Left hindlimb (tissue), 1 donor: Measurements from ENCODE around the gene ZBTB38.
A peak's percentile ranks its signal among the peaks of the same experiment; 100 is the strongest.

ENCODE experiments used
- DNase-seq: peaks from one replicate; pipeline ENCODE4 v3.0.0-alpha.2; 2018

The ZBTB38 gene, protein sequence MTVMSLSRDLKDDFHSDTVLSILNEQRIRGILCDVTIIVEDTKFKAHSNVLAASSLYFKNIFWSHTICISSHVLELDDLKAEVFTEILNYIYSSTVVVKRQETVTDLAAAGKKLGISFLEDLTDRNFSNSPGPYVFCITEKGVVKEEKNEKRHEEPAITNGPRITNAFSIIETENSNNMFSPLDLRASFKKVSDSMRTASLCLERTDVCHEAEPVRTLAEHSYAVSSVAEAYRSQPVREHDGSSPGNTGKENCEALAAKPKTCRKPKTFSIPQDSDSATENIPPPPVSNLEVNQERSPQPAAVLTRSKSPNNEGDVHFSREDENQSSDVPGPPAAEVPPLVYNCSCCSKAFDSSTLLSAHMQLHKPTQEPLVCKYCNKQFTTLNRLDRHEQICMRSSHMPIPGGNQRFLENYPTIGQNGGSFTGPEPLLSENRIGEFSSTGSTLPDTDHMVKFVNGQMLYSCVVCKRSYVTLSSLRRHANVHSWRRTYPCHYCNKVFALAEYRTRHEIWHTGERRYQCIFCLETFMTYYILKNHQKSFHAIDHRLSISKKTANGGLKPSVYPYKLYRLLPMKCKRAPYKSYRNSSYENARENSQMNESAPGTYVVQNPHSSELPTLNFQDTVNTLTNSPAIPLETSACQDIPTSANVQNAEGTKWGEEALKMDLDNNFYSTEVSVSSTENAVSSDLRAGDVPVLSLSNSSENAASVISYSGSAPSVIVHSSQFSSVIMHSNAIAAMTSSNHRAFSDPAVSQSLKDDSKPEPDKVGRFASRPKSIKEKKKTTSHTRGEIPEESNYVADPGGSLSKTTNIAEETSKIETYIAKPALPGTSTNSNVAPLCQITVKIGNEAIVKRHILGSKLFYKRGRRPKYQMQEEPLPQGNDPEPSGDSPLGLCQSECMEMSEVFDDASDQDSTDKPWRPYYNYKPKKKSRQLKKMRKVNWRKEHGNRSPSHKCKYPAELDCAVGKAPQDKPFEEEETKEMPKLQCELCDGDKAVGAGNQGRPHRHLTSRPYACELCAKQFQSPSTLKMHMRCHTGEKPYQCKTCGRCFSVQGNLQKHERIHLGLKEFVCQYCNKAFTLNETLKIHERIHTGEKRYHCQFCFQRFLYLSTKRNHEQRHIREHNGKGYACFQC (N-terminal part only)

DNA sequence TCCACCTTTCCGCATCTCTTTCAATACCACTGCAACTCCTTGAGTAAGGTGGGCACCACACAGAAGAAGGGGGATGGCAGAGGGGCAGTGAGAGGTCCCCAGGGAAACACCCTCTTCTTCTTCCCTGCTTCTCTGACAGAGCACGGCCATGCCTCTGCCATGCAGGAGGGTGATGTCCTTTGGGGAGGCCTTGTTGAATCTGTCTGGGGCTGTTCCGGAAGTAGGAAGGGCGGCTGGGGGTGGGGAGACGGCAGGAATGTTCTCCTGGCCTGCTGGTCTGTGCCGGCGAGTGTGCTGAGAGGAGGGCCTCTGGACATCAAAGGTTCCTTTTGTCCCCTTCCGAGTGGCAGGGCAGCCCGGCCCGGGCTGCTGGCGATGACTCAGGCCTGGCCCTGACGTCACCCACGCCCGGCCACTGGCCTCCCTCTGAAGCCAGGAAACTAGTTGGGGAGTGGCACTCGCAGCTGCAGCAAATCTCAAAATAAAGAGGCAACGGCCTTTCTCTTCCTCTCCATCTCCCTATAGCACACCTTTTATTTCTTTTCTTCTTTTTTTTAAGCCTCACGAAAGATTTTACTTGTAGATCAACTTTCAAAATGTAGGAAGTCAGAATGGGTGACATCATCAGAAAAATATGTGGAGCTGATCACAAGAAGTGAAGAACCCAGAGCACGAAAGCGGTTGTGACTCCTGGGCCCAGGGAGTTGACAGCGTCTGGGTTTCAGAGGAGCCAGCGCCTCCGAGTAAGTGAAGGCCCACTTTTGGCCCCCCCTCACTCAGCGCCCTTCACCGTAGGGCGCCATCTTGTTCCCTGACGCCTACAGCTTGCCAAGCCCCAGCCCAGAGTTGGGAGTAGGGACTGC is at the start of gene ZBTB38:
Gene ZBTB38, plus strand, starts transcription at position 443 of the 863 bp plus-strand sequence. CDS start 73,885 bp downstream, outside the sequence.
- peak; percentile 88 for DNase-seq

DNA sequence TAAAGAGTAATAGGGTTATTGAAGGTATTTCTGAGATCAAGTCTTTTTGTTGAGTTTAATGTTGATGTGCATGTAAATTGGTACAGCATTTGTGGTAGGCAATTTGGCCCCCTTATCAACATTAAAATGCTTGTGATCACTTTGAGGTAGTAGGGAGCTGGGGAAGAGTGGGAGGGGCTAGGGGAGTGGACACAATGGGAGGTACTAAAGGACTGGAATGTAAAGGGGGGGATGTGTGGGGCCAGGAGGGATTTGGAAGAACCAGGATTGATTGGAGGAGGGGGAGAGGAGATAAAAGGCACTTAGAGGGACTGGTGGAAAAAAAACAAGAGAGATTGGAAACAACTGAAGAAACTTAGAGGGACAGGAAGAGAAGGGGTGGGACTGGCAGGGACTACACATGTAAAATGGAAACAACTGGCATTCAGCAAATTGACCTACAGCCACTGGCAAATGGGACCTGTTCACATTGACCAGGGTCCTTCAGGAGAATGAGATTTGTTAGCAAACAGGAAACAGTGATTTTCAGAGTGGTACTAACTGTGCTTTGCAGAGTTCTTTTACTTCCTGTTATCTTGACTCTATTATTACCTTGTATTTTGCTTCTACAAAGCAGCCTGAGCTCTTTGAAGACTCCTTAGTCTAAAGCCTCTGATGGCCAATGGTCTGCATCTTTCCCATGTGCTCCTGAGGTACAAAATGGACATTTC is 47.8 kb upstream of the ZBTB38 start:
- DNase-seq = no peak

DNA sequence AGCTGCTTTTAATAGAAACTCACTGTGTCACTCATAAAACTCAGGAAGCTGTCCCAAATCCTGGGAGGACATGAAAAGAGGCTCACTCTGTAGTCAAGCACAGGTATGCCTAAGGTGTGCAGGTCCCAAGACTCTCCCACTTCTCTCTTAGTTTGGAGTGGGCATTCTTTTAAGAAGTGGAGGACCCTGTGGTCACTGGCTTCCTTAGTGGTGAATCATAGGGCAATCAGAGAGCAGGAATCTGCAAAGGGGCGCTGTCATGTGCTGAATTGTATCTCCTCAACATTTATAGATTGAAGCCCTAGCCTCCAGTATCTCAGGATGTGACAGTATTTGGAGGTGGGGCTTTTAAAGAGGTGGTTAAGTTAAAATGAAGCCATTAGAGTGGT is 47.2 kb upstream of the ZBTB38 start:
- no peak for DNase-seq

DNA sequence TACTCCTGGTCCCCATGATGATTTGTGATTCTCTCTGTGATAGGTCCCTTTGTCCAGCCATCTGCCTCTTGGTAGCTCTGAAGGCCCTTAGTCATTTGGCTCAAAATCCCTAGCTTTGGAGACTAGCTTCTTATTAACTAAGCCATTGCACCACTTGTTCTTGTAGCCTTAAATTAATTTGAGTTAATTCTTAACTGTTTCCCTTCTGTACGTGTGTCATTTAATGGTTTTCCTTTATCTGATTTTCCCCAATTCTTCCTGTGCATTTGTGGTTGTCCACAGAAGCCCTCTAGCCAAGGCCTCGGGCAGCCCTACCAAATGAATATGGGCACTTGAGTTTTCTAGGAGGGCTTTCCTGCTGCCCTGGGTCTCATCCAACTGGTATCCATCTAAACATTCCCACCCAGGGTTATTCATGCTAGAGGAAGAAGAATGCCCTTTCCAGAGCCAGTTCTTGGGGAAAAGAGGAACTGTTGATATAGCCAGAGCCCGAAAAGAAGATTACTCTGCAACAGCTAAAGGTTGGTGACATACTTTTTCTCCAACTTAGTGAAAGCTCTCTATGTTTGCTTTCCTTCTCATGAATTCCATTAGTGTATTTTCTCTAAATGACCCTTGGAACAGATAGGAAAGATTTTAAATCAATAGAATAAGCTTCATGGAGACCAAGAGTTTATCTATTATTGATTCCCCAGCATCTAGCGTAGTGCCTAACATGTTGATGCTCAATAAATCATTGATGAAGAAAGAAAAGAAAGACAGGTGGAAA is 44.2 kb upstream of the ZBTB38 start:
- no peak for DNase-seq

DNA sequence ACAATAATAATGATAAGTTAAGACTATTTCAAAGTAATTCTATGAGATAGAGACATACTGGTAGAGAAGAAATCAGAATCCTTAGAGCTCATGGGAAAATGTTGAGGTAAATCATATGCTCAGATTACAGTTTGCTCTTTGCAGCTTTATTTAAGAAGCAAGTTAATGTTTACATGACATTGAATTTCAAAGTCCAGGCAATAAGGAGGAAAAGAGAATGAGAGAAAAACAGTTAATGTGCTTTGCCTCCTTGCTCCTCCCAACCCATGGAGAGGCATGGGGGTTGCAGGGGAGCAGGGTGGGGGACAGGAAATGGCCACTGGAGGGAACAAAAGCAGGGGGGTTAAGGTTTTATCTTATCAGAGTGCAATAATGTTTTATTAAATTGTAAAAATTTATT is 42.2 kb upstream of the ZBTB38 start:
- no peak for DNase-seq

DNA sequence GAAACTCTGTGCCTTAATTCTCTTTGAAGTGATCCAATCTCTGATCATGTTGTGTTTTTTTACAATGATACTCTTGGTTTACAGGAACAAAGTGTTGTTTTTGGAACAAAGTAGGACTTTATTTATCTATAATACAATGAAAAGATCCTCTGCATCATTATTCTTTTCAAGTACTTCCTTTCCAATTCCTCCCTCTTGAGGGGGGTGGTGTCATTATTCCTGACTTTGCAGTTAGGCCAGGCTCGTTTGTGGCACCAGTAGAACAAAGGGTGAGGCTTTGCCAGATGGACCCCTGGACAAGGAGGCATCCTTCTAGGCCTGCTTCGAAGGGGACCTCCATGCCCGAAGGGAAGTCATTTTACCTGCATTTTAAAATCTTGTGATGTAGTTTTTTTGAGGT is 41.7 kb upstream of the ZBTB38 start:
- no peak for DNase-seq

DNA sequence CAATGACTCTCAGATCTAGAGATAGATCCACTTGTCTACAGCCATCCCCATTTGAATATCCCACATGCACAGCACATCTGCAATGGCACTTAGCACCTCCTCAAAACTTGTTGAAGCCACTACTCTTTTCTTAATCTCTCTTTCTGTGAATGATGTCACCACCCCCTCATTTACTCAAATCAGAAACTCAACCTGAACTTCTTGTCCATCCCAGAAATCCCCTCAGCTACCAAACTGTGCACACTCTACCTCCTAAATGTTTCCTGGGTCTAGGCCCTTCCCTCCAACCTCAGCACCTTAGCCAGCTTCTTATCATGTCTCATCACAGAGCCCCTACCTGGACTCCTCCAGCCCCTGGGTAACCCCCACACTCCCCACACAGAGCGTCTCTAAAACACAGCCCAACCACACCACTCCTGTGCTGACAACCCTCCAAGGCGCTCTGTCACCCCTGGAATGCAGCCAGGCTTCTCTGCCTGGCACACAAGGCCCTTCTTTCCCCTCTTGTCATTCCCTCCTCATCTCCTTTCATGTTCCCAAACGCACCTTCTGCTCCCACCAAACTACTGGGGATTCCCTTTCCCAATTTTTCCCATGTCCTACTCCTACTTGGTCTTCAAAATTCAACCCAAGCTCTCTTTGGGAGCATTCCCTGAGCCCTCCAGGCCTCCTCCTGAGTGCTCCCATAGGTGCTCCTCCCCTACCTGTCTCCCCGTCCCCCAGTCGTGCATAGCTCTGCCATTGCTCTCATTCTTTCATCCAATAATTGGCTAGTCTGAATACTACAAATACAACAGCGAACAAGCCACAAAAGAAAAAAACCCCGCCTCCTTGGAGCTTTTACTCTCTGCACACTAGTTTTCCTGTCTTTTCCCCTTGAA is 39.8 kb upstream of the ZBTB38 start:
- DNase-seq = no peak

DNA sequence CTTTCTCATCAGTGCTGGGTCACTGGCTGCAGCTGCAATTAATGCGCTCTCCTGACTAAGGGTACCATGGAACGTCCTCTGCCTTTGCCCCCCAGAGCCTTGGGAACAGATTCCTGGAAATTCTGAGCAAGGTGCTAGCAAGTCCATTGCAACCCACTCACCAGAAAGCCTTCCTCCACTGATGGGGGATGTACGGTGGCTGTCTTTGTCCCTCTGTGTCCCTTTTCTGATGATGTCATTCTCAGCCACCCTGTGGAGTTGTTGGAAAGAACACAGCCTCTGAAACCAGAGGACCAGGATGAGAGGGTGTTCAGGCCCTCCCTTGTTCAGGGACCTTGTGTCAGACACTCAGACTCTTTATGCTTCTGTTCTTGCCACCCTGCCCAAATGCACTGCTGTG is 38.1 kb upstream of the ZBTB38 start:
- DNase-seq = no peak

DNA sequence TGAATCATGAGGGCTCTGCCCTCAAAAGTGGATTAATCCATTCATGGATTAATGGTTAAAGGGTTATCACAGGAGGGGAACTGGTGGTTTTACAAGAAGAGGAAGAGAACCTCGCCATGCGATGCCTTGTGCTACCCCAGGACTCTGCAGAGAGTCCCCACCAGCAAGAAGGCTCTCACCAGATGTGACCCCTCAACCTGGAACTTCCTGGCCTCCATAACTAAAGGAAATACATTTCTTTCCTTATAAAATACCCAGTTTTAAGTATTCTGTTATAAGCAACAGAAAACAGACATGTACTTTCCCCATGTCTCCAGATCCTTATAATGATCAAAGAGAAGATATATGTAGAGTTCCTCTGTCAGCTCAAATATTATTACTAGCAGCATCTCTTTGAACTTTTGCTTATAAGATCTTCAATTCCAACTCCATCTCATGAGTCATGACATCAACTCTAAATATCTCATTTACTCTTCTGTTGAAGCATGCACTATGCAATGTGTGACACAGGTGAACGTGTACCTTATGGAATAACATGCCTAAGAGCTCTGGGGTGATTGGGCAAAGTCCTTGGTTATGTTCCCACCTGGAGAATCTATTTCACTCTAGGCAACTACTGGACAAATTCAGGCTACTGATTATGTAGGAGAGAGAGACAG is 37.5 kb upstream of the ZBTB38 start:
- no peak for DNase-seq

DNA sequence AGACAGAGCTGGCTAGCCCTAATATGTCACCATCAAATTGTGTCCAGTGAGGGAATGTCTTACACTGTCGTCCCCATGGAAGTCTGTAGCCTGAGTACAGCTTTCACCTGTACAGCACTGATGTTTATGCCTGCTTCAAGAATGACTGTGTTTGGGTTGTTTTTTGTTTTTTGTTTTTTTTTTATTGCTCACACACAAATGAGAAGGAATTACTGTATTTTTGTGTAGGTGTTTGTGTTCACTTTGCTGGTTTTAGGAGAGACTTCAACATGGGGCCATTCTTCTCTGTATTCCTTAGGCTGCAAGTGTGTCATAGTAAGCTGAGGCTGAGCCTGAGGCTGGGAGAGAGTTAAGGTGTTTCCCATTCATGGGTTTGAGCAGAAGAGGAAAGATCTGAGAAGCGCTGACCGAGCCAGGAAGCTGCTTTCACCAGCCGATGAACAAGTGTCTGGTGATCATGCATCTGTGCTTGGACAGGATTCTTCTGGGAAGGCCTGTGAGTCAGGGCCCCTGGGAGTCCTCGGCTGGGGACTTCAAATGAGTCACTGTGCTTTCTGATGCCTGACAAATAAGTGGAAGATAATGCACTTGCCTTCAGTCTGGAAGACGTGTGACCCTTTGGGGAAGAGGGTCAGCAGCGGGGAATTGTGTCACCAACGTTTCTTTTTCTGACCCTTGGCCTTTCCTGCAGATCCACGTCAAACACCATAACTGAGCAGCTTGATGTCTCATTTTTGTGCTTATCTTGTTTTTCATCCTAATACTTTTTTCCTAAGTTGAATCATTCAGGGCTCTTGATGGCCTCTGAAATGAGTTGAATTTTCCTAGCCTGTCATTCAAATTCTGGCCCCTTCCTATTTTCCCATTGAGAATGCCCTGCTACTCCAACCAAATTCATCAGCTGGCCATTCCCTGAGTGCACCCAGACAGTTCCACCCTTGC is 36.7 kb upstream of the ZBTB38 start:
- DNase-seq = no peak

DNA sequence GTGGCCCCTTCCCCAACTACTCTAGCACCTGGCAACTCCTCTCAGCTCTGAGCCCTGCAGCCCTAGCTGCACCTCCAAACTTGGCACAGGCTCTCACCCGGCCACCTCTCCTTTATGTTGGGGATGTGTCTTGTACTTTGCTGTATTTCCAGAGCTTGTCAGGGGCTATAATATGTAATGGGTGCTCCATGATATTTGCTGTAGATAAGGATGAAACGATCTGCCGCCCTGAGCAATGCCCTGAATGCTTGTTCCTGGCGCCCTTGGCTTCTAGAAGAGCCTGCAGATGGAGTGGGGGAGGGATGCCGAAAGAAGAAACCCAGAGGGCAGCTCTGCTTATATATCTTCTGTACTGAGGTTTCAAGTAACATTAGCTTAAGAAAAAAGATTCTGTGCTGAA is 35.9 kb upstream of the ZBTB38 start:
- DNase-seq = no peak

DNA sequence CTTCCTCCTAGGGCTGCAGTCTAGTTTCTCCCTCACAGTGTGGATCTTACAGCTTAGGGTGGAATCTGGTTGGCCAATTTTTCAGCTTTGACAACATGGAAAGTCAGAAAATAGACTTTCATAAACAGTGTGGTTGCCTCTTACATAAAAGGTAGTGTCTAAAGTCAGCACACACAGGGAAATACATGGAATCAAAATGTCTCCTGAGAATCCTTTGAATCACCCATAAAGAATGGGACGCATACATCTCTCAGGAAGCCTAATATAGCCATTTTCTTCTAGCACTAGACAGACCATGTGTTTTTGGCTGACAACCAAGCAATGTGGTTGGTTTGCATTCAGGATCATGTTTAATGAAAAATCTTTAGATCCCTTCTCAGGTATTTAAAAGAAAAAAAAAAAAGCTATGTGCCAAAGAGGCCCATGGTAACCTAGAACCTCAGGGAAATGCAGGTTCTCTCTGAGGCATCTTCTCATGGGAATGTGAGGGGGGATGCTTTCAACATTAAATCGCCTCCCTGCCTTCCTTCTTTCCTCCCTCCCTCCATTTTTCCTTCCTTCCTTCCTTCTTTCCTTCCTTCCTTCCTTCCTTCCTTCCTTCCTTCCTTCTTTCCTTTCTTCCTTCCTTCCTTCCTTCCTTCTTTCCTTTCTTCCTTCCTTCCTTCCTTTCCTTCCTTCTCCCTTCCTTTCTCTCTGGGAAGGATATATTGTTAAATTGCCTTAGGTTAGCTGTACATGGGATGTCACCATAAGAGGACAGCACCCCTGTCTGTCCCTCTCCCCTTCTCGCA is 34.3 kb upstream of the ZBTB38 start:
- DNase-seq = no peak

DNA sequence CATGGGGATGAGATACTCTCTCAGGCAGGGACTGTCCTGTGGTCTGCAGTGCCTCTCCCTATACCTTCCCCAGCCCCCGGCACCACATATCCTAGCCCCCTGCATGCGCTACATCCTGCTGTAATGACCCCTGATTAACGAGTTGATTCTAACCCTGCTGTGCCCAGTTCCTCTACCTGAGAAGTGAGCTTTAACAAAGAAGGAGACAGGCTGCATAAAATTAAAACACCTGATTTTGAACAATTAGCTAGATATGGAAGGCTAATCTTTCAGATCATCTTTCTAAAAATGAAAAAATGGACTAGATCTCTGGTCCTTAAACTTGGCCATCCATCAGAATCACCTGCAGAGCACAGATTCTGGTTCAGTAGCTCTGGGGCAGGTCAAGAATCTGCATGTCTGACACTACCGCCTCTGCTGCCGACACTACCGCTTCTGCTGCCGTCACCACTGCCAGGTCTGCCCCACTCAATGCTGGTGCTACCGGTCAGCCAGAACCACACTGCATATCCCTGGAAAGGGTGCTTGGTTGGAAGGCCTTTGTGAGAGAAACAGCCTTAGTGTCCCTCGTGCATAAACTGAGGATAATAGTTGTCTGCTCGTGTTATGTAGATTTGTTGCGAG is 33.6 kb upstream of the ZBTB38 start:
- no peak for DNase-seq

DNA sequence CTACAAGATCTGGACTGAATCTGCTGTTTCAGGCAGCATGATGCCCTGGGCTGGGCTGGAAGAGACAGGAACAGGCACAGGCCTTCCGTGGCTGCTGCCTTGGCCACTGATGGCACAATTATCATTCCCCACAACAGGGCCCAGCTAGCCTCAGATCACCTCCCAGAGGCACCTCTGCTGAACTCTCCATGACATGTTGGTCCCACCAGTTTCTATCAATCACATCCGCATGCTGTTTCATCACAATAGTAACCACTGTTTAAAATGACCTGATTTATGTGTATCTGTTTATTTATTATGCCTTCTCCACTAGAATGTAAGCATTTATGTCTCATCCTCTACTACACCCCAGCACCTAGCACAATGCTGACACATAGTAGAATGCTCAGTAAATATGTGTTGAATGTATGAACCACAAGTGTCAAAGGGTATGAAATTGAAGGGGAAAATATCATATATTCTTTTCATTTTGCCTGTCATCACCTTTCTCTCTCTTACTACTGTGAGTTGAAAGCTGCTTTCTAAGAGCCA is 32.7 kb upstream of the ZBTB38 start:
- no peak for DNase-seq

DNA sequence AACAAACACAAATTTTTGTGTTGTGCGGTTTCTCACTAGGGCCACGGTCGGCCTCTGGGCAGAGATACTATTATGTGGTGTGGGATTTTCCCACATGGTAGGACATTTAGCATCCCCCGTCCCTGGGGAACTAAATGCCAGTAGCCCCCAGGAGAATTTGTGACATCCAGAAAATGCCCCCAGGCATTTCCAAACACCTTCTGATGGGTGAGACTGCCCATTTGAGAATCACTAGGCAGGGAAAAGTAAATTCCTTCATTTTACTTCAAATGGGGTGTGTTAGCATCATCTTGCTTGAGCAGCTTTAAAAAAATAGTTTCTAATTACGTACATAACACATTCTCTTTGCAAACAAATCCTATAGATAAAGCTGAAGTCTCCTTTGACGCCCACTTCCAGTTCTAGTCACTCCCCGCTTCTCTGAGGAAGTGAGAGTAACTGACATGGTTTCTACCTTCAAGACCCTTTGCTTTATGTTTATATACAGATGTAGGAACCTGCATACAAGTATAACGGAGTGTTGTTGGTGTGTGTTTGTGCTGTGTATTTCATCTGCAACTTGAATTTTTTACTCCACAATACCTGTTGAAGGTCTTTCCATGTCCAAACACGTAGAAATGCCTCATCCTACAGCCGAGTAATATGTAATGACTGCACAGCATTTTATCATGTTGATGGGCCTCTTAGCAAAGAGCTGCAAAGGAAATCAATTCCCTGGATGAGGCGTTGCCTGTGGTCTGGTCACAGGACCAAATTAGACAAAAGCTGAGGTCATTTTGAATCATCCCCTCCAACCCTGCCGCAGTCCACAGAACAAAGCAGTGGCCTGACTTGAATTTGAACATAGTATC is 31.4 kb upstream of the ZBTB38 start:
- DNase-seq = no peak

DNA sequence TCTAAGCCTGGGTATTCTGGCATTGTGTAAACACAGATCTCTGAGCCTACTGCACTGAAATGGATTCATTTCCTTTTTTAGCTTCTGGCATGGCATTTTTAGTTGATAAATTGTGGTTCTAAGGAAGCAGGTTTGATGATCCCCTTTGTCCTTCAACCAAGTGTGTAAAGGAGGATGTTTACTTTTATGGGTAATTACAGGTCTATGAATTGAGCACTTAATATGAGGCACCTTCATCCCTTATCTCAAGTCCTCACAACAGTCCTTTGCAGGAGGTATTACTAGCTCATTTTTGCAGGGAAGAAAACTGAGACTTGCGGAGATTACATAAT is 30.8 kb upstream of the ZBTB38 start:
- no peak for DNase-seq
